ENCODE results near the gene SMIM12.

The SMIM12 gene

DNA sequence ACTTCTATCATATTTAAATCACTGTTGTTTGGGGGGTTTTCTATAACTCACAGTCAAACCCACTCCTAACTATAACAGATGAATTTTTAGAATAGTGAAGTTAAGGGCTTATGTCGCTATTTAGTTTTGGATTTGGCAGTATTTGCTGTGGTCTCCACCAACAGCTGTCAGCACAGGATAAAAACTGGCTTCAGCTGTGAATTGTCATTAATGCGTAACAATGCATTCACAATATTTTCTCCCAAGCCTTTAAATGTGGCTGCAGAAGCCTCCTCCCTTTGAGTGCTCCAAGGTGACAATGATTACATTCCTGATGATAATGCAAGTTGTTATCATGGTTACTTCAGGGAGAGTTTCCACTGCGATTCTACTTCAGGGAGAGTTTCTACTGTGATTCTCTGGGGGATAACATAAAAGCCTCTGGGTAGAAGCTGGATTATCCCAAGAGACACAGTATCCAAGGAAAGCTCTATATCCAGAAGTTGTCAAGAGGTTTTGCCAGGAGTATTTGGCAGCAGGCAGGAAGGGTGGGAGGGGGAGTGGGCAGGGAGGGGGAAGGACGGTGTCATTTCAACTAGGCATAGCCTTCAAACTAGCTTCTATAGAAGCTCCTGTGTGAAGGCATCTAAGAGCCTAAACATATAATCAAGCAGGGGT, 14.9 kb upstream of the SMIM12 start:
- DNase-seq (ENCODE audit: low read depth in 2 of 2), result no peak

DNA sequence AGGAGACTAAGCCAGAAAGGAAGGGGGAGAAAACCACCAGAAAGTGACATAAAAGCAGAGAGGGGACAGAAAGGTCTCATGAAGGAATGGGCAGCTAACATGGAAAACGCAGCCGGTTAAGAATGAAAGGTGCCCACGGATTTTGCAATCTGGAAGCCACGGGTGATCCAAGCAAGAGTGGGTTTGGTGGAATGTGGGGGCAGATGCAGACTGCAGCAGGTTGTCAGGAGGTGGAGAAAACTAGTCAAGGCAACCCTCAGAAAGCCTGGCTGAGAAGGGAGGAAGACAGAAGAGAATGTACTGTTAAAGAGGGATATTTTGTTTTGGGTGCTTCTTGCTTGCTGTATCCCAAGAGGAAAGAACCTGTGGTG, 12.6 kb upstream of the SMIM12 start:
- no peak for DNase-seq (ENCODE audit: low read depth in 2 of 2)

DNA sequence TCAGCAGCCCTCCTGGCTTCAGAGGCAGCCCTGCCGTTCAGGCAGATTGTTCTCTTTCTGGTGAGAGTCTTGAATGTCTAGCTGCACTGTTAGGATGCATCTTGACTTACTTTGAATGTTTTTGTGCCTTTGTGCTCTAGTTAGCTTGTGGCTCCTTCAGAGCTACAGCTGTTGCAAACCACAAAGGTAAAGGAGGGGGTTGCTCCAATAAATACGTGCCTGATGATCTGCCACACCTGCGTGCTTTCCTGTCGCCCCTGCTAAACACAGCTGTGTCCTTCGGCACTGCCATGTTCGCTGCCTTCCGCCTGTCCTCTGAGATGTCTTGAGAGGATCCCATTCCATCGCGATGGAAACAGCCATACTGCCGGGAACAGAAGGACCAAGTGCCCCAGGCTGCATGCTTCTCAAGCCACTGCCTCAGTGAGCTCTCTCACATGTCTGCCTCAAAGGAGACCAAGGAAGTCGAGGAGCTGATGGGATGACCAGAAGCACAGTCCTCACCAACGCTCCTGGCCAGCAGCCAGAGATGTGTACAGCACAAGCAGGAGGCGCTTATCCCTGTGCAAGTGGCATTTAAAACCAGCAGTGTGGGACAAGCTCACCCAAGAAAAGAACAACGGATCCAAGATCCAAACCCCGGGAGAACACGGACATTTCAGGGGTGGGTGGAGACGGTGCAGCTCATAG, 12.0 kb upstream of the SMIM12 start:
- DNase-seq (ENCODE audit: low read depth in 2 of 2), result no peak

DNA sequence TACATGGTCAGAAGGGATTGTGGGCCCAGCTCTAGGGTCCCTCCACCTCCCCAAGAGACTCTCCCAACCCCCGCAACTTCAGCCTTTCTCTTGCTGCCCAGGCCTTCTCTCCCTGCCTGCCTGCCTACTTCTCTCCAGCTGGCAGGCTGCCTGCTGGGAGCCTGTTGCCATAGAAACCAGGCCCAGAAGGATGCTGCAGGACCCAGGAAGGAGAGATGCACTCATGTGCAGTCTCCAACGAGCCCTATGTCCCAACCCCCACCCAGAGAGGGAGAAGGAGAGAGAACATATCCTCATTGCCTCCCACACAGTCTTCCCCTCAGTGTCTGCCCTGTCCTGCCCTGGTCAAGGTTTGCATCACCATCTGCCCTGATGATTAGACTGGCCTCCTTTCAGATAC, 10.8 kb upstream of the SMIM12 start:
- no peak for DNase-seq (ENCODE audit: low read depth in 2 of 2)

DNA sequence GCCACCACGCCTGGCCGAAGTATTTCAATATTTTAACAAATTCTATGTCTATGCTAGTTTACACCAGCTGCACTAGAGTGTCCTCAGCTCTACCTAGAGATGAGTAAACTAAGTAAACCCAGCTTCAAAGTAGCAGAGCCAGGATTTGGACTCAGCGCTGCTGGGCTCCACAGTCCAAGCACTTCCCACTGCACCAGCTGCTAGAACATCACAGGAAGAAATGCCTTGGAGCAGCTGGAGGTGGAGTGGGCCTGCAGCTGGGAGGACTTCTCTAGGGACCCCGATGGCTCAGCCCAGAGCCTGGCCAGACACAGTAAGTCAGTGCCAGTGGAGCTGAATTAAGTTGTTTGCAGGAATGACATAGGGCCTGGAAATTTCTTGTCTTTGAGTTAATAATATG, 10.2 kb upstream of the SMIM12 start:
- DNase-seq (ENCODE audit: low read depth in 2 of 2), result no peak

DNA sequence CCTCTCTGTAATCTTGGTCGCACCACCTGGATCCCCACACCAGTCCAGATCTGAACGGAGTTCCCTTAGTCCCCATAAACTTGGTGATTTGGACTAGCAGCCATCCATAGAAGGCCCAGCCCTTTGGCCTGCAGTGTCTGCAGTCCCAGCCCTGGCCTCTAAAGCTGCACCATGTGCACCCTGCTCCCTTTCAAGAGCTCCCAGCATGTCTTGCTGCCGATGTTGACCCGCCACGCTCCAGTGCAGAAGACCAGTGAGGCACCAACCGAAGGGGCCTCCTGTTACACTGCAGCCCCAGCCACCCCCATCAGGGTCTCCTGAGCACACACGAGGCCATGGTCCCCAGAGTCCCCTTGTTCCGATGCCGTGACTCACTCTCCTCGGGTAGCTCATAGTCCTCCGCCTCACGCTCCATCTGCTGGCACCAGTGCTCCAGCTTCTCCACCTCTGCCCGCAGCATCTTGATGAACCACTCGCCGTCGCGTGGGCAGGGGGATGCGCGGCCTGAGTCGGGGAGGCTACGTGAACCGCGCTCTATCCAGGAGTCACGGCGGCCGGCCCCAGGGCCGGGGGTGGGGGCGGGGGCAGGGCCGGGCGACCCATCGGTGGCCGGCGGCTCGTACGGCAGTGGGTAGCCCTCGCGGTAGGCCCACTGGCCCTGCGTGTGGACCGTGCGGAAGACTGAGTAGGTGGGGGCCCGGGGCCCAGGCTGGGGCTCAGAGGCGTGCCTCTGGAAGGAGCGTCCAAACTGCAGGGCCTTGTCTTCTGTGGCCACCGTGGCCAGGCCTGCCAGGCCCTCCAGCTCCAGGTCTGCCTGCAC, 8.9 kb upstream of the SMIM12 start:
- DNase-seq (ENCODE audit: low read depth in 2 of 2), result no peak

DNA sequence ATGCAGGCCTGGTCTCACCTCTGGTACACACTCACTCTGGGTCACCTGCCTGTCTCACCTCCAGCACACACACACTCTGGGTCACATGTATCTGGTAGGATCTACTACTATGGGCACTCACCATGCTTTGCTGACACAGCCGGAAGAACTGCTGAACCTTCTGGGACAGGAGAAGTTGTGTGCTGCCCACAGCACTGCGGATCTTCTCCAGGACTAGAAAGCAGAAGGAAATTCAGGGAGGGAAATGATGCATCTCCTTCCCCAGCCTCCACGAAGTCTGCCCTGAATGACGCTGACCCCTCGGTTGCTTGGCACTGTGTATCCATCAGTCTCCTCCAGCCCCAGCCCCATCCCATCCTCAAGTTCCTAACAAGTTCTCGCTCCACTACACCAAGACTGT, 7.9 kb upstream of the SMIM12 start:
- DNase-seq (ENCODE audit: low read depth in 2 of 2), result no peak

DNA sequence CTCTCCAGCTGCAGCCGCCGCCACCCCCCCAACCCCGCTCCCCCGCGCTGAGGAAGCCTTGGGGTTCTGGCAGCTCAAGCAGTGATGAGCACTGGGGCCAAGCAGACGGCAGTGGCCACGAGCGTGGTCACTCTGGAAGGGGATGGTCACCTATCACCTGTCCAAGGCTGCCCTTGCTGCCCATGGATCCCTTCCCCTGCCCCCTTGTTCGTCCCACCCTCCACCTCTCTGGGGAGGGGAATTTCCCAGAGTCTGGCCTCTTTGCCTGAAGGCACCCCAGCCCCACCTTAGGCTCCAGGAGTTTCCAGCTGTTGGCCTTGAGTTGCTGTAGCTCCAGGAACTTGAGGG, 7.2 kb upstream of the SMIM12 start:
- no peak for DNase-seq (ENCODE audit: low read depth in 2 of 2)

DNA sequence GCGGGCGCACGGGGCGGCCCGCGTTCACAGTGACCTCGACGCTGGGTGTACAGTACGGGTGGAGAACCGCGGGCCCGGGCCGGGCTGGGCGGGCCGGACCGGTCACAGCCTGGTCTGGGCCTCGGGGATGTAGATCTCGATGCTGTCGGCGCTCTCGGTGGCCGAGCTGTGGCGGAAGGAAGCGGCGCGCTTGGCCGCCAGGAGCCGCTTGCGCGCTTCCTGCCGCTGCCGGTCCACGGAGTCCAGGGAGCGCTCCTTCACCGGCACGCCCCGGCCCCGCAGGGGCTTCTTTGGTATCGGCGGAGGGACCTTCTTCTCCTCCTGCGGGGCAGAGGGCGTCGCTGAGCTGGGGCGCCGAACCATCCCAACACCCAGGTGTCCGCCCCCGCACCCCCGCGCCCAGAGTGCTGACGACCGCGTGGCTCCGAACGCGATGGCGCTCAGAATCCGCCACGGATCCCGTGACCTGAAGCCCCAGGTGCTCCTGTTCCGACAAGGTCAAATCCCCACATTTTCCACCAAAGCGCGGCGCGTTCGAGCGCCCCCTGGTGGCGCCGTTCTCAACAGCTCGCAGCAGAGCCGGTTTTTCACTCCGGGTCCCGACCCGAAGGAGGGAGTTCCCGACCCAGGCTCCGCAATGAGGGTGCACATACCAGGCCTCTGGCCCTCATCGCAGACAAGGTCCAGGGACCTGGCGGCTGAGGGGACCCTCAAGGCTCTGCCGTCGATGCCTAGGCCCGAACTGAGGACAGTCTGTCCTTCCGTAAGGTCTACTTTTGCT, 6.6 kb upstream of the SMIM12 start:
- peak; percentile 89 to 91 for DNase-seq (ENCODE audit: low read depth in 2 of 2)

DNA sequence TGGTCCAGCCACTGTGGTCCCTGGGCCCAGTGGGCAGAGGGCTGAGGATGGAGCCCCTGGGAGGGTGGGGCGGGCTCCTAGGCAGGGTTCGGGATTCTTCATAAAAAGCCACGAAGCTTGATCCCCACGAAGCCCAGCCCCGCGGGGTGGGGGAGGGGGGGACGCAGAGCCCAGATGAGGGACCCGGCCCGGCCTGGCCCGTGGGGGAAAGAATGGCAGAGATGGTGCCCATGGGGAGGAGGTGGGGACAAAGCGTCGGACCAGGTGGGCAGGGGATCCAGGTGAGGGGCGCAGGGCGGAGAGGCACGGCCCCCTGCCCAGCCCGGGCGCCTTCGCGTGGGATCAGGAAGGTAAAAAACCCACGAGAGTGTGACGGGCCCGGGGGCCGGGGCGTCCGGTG, 6.0 kb upstream of the SMIM12 start:
- DNase-seq (ENCODE audit: low read depth in 2 of 2), result no peak

DNA sequence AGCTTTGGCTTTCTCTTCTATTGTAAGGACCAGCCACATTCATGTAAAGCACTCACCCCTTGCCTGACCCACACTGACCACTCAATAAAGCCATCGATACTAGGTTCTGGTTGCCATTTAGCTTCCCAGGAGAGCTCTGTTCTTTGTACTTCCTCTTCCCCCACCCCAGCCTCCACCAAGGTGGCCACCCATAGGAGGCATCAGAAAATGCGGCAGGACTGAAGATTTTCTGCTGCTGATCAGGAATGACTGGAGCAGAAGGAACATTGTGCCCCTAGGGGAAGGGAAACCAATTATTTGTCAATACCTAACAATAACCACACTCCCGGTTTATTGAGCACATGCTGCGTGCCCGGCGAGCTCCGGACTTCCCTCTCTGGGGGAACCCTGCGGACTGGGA, 5.2 kb upstream of the SMIM12 start:
- DNase-seq (ENCODE audit: low read depth in 2 of 2), result no peak

DNA sequence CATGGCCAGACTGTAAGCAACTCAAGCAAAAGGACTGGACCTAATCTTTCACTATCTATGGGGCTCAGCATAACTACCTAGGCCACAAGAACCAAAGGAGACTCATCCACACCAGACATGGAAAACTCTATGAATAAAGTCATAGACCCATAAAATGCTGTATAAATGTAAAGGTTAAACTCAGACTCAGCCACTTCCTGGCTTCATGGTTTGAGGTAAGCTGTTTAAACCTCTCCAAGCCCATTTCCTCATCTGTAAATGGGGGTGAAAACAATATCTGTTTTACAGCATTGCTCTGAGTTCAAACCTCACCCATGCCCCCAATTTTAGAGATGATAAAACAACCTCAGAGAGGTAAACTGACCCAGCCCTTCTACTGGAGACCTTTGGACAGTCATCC, 4.0 kb upstream of the SMIM12 start:
- DNase-seq (ENCODE audit: low read depth in 2 of 2), result no peak

DNA sequence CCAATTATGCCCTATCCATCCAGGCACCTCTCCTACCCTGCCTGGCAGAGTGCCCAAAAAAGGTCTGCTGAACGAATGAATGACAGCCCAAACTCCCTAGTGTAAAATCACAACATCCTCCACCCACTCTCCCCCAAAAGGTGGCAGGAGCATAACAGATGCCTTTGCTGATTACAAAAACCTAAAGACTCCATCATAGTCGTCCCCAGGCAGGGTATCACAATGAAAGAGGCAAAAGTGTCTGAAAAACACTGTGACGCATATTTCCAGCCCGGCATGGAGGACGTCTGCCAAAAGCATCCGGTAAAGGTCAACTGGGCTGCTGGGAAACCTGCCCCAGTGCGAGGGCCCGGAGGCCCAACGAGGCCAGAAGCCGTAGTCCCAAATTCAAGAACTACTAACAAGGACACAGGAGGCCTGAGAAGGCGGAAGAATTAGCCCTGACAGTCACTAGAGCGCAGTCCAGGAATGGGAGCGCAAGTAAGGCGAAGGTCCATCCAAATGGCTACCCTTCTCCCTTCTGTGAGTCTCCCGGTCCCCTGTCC, 576 bp downstream of the SMIM12 start:
- peak in 1 of 2 donors; percentile 12 for DNase-seq (ENCODE audit: low read depth in 2 of 2)

DNA sequence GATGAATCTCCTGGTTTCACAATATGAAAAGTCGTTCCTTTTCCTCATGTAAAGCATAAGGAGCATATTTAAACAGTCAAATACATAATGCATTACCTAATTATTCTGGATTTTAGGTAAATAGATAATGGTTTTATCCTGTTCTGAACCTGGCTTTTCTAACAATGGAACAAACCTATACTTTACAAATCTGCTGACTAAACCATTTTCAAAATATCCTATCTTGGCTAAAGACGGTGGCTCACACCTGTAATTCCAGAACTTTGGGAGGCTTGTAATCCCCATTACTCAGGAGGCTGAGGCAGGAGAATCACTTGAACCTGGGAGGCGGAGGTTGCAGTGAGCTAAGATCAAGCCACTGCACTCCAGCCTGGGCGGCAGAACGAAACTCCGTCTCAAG, 2.9 kb downstream of the SMIM12 start:
- no peak for DNase-seq (ENCODE audit: low read depth in 2 of 2)

DNA sequence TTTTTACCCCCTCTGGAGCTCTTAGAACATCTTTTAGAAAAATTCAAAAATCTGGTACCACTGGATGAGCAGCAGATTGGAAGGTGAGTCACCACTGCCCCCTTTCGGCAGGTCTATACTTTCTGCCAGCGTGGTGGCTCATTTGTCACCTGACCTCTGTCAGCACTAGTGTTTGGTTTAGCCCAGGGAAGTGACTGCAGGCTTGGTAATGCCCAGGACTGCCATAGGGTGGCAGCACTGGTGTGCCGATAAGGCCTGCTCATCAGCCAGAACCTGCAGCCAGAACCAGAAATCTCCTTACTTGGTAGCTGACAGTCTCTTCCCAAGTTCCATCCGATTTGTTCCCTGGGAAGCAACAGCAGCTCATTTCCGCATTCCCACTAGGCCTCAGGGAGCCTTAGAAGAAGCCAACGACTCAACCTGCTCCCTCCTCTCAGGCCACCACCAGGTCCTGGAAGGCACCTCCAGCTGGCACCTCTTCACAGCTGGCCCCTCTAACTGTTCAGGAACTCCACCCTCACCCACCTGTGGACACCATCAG, 6.8 kb downstream of the SMIM12 start:
- peak; percentile 81 to 85 for DNase-seq (ENCODE audit: low read depth in 2 of 2)

DNA sequence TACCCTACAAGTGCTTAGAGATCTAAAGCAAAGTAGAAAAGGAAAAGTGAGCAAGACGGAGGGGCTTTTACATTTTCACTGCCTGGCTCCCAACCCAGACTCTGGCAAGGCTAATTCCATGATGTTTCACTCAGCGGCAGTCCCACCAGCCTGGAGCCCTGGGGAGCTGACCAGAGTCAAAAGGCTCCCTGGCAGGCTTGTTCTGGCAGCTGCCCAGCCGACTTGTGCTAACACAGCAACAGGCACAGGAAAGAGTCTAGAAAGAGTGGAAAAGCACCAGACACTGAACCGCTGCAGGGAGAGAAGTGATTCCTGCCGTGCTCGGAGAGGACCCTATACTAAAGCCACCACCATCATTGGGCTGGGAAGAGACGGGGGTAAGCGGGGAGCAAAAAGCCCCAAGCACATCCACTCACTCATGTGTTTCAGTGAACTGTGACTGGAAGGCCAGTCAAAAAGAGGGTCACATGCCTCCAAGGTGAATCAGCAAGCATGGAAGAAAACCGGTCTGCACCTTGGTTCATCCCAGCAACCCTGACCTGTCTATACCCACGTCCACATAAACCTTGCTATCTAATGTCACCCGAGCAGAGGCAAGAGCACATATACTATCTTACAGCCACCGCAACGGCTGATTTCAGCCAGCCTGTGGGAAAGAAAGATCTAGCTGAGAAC, 8.0 kb downstream of the SMIM12 start:
- DNase-seq (ENCODE audit: low read depth in 2 of 2), result no peak

DNA sequence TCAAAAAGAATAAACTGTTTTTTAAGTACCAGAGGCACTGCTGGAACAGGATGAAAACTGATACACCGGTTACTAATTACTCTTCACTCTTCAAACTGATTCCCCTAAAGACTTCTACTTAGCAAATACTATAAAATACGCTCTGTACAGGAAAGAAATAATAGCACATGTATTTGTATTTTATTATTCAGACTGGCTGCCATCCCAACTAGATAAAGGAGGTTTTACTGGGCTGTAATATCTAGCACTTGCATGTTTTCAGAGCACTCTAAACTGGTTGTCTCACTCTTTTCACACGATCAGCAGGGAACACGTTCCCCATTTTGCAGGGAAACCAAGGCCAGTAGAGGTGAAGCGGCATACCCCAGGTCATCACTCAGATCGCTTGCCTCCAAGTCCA, 9.2 kb downstream of the SMIM12 start:
- DNase-seq (ENCODE audit: low read depth in 2 of 2), result no peak

DNA sequence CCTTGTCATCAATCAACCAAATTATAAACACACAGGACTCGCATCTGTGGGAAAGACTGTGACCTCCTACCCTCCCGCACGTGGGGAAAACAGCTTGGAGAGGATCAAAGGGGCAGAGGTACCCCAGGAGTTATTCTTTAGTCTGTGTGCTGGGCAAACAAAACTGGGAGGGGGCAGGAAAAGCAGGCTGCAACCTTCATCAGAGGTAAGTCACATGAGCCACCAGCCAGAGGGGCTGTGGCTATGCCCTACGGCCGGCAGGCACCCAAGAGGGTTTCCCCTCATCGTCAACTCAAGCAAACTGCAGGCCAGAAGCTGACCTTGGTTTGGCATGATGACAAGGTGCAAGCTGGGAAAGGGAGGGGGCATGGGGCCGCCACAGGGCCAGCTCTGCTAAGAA, 12.5 kb downstream of the SMIM12 start:
- no peak for DNase-seq (ENCODE audit: low read depth in 2 of 2)

DNA sequence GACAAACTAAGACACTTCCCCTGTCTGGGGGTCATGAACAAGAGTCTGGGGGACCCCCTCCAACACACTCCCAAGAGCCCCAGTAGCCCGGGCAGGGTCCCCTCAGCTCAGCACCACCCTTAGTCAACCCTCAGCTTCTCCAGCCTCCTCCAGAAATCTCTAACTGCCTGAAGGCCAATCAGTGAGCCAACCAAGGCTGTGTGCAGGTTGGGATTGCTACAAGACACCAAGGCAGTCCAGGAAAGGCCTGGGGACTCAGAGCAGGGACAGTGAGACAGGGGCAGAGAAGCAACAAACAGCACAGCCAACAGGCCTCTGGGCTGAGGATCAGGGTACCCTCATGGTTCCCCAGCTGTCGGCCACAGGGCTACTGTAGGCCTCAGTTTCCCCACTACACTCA, 13.3 kb downstream of the SMIM12 start:
- no peak for DNase-seq (ENCODE audit: low read depth in 2 of 2)

DNA sequence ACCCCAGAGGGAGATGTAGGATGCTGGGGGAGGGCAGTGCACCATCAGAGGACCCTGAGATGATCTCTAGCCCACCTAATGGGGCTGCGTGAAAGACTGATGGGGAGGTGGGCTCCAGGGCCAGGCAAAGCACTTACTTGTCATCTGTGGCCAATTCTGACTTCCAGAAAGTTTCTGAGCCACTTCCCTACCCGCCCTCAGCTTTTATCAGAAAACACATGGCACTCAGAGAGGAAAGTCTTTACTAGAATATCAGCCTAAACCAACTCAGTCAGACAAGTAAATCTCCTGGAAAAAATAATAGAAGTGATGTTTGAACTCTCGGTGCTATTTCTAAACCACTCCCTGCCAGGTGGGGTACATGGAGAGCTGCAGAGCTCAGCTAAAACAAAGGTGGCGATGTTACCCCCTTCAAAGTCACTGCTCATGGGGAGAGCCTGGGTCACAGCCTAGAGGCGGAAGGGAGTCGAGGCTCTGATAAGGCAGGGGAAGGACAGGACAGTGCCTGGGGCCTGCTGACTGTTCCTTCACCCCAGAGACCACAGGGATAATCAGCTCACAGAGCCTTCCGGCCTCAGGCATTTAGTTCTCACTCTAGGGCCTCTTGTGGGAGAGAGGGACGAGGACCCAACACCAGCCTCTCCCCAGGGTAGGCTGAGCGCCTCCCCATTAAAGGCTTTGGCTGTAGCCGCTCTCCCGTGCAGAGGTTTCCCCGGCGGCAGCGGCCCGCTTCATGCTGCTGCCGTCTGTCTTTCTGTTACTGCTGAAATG, 14.2 kb downstream of the SMIM12 start:
- no peak for DNase-seq (ENCODE audit: low read depth in 2 of 2)

DNA sequence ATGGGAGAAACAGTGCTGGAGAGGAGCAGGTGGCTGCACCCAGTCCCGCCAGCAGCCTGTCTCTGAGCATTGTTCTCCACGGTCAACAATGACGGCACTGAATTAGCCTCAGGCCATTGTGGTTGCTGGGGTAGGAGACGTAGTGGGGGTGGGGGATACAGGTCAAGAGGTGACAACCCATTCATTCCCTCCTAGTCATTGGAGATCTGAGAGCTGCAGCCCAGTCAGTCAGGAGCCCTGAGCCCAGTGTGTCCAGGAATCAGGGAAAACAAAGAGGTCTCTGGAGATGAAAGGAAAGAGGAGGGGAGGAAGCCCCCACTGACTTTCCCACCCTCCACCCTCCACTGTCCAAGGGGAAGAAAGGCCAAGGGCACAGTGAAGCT, 15.3 kb downstream of the SMIM12 start:
- DNase-seq (ENCODE audit: low read depth in 2 of 2), result no peak

All from stimulated activated CD8-positive, alpha-beta memory T cell treated with anti-CD3 and anti-CD28 coated beads, Interleukin-7, amount 100 ng/mL, for 4 hours (primary cell).